CD4-positive, alpha-beta memory T cell (primary cell): ENCODE measurements around the gene UFM1. TPM values are rescaled to one million over a fixed set of nuclear protein-coding genes. Genes with fewer than 3 reads are reported as not detected.

Experiments
- CTCF ChIA-PET: fragments of 350-600 bp; sonication (Branson Sonifier 250); formaldehyde crosslinking; loops from one replicate; lab custom pipeline; 2021; ENCODE audit warnings: inconsistent platforms; ENCODE audit not compliant: partially characterized antibody; lab: Charles Lee
- POLR2A ChIA-PET: fragments of 350-600 bp; sonication (Branson Sonifier 250); formaldehyde crosslinking; loops from one replicate; lab custom pipeline; 2021; ENCODE audit not compliant: partially characterized antibody; lab: Charles Lee
- DNase-seq, 5 donors: peaks; one replicate each; pipeline versions ENCODE4 v3.0.0 to v3.0.0-alpha.2; 2020 to 2022; ENCODE audit warnings: mixed read lengths in 1 of 5
- H3K27ac ChIP-seq: one replicate; pipeline ENCODE4 v1.7.0; 2013; ENCODE audit warnings: low read depth, low read length
- H3K27me3 ChIP-seq: 2 replicates; pipeline ENCODE4 v1.7.0; 2013; ENCODE audit warnings: mild to moderate bottlenecking, low read length, moderate library complexity; ENCODE audit not compliant: insufficient read depth
- H3K36me3 ChIP-seq: 2 replicates; pipeline ENCODE4 v1.7.0; 2013; ENCODE audit warnings: mild to moderate bottlenecking, low read length, moderate library complexity; ENCODE audit not compliant: insufficient read depth
- H3K4me1 ChIP-seq: 2 replicates; pipeline ENCODE4 v1.7.0; 2013; ENCODE audit warnings: mild to moderate bottlenecking, low read length, moderate library complexity; ENCODE audit not compliant: insufficient read depth
- H3K4me3 ChIP-seq, 2 donors: one replicate each; pipeline ENCODE4 v1.7.0; 2013; ENCODE audit warnings: low read length in 2 of 2, mild to moderate bottlenecking in 1 of 2
- H3K9me3 ChIP-seq, 2 donors: one replicate each; pipeline ENCODE4 v1.7.0; 2013; ENCODE audit warnings: low read length in 2 of 2, control low read depth in 1 of 2; ENCODE audit not compliant: control insufficient read depth in 1 of 2
- H3K27ac Mint-ChIP-seq, 7 donors: one replicate each; pipeline ENCODE4 v1.8.0; 2020 to 2021; ENCODE audit warnings: mixed read lengths in 7 of 7, mild to moderate bottlenecking in 6 of 7, inconsistent platforms in 3 of 7, moderate library complexity in 3 of 7
- H3K27me3 Mint-ChIP-seq, 2 donors: one replicate each; pipeline ENCODE4 v1.8.0; 2020 to 2021; ENCODE audit warnings: mixed read lengths in 2 of 2
- H3K36me3 Mint-ChIP-seq, 2 donors: one replicate each; pipeline ENCODE4 v1.8.0; 2020 to 2021; ENCODE audit warnings: mixed read lengths in 2 of 2, inconsistent platforms in 1 of 2, mild to moderate bottlenecking in 1 of 2
- H3K4me1 Mint-ChIP-seq, 4 donors: one replicate each; pipeline ENCODE4 v1.8.0; 2020 to 2021; ENCODE audit warnings: mixed read lengths in 4 of 4, mild to moderate bottlenecking in 1 of 4
- H3K4me3 Mint-ChIP-seq, 8 donors: one replicate each; pipeline ENCODE4 v1.8.0; 2020 to 2021; ENCODE audit warnings: mixed read lengths in 8 of 8, mild to moderate bottlenecking in 7 of 8, moderate library complexity in 6 of 8, inconsistent platforms in 3 of 8
- H3K9me3 Mint-ChIP-seq, 8 donors: one replicate each; pipeline ENCODE4 v1.8.0; 2020 to 2021; ENCODE audit warnings: mixed read lengths in 8 of 8, mild to moderate bottlenecking in 5 of 8, inconsistent platforms in 3 of 8, moderate library complexity in 1 of 8
- intact Hi-C: fragments of 100-400 bp; cut with micrococcal nuclease; formaldehyde crosslinking; loops from one replicate; pipeline ENCODE4 v1.15.1; 2023
- polyA plus RNA-seq, 2 donors: library from polyadenylated mRNA; unstranded; fragments of 300-500 nt; fragmentation: Illumina TruSeq; gene quantifications; one replicate each; pipeline ENCODE4 v1.2.3, GENCODE V29; 2021
- total RNA-seq, 2 experiments: library from RNA; stranded (reverse); gene quantifications; one replicate each; pipeline ENCODE4 v1.2.3, GENCODE V29; 2021

Gene UFM1
- total and polyA plus RNA-seq, 4 experiments from 2014 or later: 68.9 to 82.1 (median 75.4) TPM

GRCh38 chr13:38381890-38382289 is 32.2 kb downstream of the UFM1 start:
- H3K9me3 Mint-ChIP-seq: no peaks in the 10 kb centered on the region
- intact Hi-C loops: no loop called here
- no peak overlapping the region for H3K27ac Mint-ChIP-seq
- H3K36me3 Mint-ChIP-seq: no peaks in the 10 kb centered on the region
- no peak overlapping the region for H3K27ac ChIP-seq
- H3K9me3 ChIP-seq: no peaks in the 10 kb centered on the region
- H3K4me1 Mint-ChIP-seq: peaks cover 0 to 1% (median 0%) of the 10 kb centered on the region in 4 donors
- no peak for DNase-seq
- H3K4me3 ChIP-seq: no peak overlapping the region
- ChIA-PET CTCF (no interaction called here), POLR2A (no interaction called here)
- H3K4me1 ChIP-seq: no peaks in the 10 kb centered on the region
- H3K36me3 ChIP-seq: no peaks in the 10 kb centered on the region
- H3K4me3 Mint-ChIP-seq: no peak overlapping the region
- H3K27me3 Mint-ChIP-seq: peaks cover 5 to 7% of the 10 kb centered on the region in 2 donors
- H3K27me3 ChIP-seq: no peaks in the 10 kb centered on the region

GRCh38 chr13:38382946-38383345 is 33.3 kb downstream of the UFM1 start:
- no peak overlapping the region for H3K4me3 ChIP-seq
- CTCF ChIA-PET: no interaction called here

DNA sequence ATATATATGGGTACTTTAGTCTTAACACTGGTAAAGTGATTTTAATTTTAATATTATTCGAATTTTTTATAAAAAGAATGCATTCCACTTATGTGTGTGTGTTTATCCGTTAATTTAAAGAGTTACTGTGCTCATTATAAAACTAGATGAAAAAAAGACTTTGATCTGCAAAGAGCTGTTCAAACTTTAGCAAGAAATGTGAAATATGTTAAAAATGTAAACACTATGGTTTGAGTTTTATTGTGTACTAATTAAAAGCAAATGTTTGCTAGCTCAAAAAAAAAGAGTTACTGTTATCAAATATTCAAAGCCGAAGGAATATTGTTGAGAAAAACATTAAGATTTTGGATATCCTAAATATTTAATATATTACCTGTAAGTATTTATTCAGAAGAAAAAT is 34.5 kb downstream of the UFM1 start:
- H3K27ac ChIP-seq: no peak overlapping the region
- H3K4me1 Mint-ChIP-seq: peaks cover 0 to 1% (median 0%) of the 10 kb centered on the region in 4 donors
- no peak overlapping the region for H3K4me3 ChIP-seq
- H3K27me3 ChIP-seq: no peaks in the 10 kb centered on the region
- ChIA-PET CTCF (no interaction called here), POLR2A (no interaction called here)
- intact Hi-C loops: no loop called here
- no peak overlapping the region for H3K4me3 Mint-ChIP-seq
- no peaks in the 10 kb centered on the region for H3K36me3 ChIP-seq
- no peaks in the 10 kb centered on the region for H3K9me3 ChIP-seq
- no peaks in the 10 kb centered on the region for H3K36me3 Mint-ChIP-seq
- DNase-seq: no peak
- H3K27ac Mint-ChIP-seq: no peak overlapping the region
- no peaks in the 10 kb centered on the region for H3K9me3 Mint-ChIP-seq
- H3K4me1 ChIP-seq: no peaks in the 10 kb centered on the region
- peaks cover 5 to 6% of the 10 kb centered on the region in 2 donors for H3K27me3 Mint-ChIP-seq

More at GRCh38 chr13:38382946-38383345, 33.3 kb downstream of the UFM1 start:
- Mint-ChIP-seq H3K27me3 (peaks cover 5 to 6% of the 10 kb centered on the region in 2 donors), H3K4me1 (peaks cover 0 to 1% (median 0%) of the 10 kb centered on the region in 4 donors), H3K36me3 (no peaks in the 10 kb centered on the region), H3K9me3 (no peaks in the 10 kb centered on the region), H3K27ac (no peak overlapping the region), H3K4me3 (no peak overlapping the region)
- H3K9me3 ChIP-seq: no peaks in the 10 kb centered on the region
- H3K36me3 ChIP-seq: no peaks in the 10 kb centered on the region
- no peaks in the 10 kb centered on the region for H3K27me3 ChIP-seq
- no peak overlapping the region for H3K27ac ChIP-seq
- DNase-seq: no peak
- POLR2A ChIA-PET: no interaction called here
- no peaks in the 10 kb centered on the region for H3K4me1 ChIP-seq
- intact Hi-C loops: no loop called here

DNA sequence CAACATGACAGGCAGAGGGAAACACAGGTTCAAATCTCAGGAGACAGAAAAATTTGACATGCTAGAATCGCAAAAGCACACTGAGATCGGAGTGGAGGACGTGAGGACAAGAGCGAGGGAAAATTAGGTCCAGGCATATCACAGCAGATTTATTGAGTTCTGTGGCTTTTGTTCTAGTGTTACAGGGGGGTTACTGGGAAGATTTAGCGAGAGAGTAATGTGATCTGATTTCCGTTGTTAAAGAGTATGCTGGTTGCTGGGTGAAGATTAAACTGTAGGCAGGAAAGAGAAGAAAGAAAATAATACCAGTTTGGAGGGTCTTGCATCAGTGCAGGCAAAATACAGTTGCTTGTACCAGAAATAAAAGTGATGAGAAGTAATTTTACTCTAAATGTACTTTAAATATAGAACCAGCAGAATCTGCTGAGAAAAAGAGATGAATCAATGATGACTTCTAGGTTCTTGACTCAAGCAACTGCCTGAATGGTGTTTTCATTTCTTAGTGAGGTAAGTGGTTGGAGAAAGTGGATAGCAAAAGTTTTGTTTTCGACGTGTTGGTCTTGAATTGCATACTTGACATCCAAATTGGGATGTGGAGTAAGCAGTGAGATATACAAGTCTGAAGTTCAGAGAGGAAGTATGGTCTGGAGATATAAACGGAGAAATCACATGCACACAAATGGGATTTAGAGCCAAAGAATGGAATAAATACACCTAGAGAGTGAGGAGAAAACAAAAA is 35.7 kb downstream of the UFM1 start:
- CTCF ChIA-PET: no interaction called here
- Mint-ChIP-seq H3K4me3 (no peak overlapping the region), H3K36me3 (no peaks in the 10 kb centered on the region), H3K27ac (no peak overlapping the region), H3K4me1 (peaks cover 0 to 1% (median 0%) of the 10 kb centered on the region in 4 donors), H3K27me3 (peaks cover 5 to 6% of the 10 kb centered on the region in 2 donors), H3K9me3 (peaks cover 0 to 3% (median 0%) of the 10 kb centered on the region in 8 donors)
- Histone ChIP-seq H3K27ac (no peak overlapping the region), H3K4me3 (no peak overlapping the region), H3K4me1 (no peaks in the 10 kb centered on the region), H3K9me3 (no peaks in the 10 kb centered on the region), H3K36me3 (no peaks in the 10 kb centered on the region), H3K27me3 (no peaks in the 10 kb centered on the region)
- DNase-seq: no peak
- POLR2A ChIA-PET: no interaction called here
- intact Hi-C loops: no loop called here

GRCh38 chr13:38386421-38386820 is 36.8 kb downstream of the UFM1 start:
- ChIA-PET CTCF (no interaction called here), POLR2A (no interaction called here)
- Mint-ChIP-seq H3K36me3 (no peaks in the 10 kb centered on the region), H3K9me3 (peaks cover 0 to 8% (median 7%) of the 10 kb centered on the region in 8 donors), H3K27me3 (peaks cover 3% of the 10 kb centered on the region in 2 donors), H3K4me1 (peaks cover 0 to 1% (median 0%) of the 10 kb centered on the region in 4 donors), H3K27ac (no peak overlapping the region), H3K4me3 (no peak overlapping the region)
- Histone ChIP-seq H3K36me3 (no peaks in the 10 kb centered on the region), H3K4me1 (no peaks in the 10 kb centered on the region), H3K27ac (no peak overlapping the region), H3K9me3 (no peaks in the 10 kb centered on the region), H3K4me3 (no peak overlapping the region), H3K27me3 (no peaks in the 10 kb centered on the region)
- DNase-seq: no peak
- intact Hi-C loops: no loop called here

- no peak overlapping the region for H3K4me3 ChIP-seq
- Mint-ChIP-seq H3K27me3 (peaks cover 0 to 6% of the 10 kb centered on the region in 2 donors), H3K36me3 (no peaks in the 10 kb centered on the region), H3K4me1 (peaks cover 0 to under 1% (median 0%) of the 10 kb centered on the region in 4 donors), H3K9me3 (peaks cover 0 to 14% (median 8%) of the 10 kb centered on the region in 8 donors), H3K27ac (no peak overlapping the region), H3K4me3 (no peak overlapping the region)
- H3K4me1 ChIP-seq: no peaks in the 10 kb centered on the region
- H3K36me3 ChIP-seq: no peaks in the 10 kb centered on the region
- CTCF ChIA-PET: no interaction called here
- intact Hi-C loops: no loop called here
- H3K9me3 ChIP-seq: no peaks in the 10 kb centered on the region
- no peak for DNase-seq
- POLR2A ChIA-PET: no interaction called here
- H3K27me3 ChIP-seq: no peaks in the 10 kb centered on the region
- no peak overlapping the region for H3K27ac ChIP-seq
These were observed 41.7 kb downstream of the UFM1 start for GRCh38 chr13:38391341-38391740.

DNA sequence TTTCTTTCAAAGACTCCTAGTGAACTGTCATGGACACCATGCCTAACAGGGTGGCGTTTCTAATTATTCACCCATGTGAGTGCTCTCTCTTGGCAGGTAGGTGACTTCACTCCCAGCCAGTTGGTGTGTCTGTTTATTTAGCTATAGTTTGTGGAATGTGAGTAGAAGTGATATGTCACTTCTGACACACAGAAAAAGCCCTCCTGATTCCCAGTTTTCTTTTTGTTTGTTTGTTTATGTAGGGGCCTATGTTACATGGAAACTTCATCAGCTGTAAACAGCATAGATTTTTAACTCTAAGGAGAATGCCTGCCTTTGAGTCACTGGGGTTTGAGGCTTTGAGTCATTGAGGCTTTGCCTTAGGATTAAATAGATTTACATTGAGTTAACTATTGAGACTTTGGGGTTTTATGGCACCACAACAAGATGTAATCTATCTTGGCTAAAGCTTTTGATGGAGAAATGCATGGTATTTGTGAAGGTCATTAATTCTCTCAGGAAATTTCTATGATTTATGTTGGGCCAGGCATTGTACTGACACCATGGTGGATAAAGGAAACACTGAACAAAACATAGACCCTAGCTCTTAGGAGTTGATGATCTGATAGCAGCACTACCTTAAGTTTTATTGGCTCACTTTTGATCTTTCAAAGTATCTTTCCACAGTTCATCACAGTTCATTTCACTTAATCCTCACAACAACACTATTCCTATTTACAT is 45.3 kb downstream of the UFM1 start:
- H3K27ac ChIP-seq: no peak overlapping the region

More for the DNA sequence above, 45.3 kb downstream of the UFM1 start:
- no peaks in the 10 kb centered on the region for H3K9me3 ChIP-seq
- intact Hi-C loops: no loop called here
- no peaks in the 10 kb centered on the region for H3K27me3 ChIP-seq
- H3K4me1 Mint-ChIP-seq: no peaks in the 10 kb centered on the region
- no peak overlapping the region for H3K27ac Mint-ChIP-seq
- peaks cover 0 to 14% (median 8%) of the 10 kb centered on the region in 8 donors for H3K9me3 Mint-ChIP-seq
- H3K4me1 ChIP-seq: no peaks in the 10 kb centered on the region
- CTCF ChIA-PET: no interaction called here
- no peak overlapping the region for H3K4me3 Mint-ChIP-seq
- H3K36me3 ChIP-seq: no peaks in the 10 kb centered on the region
- POLR2A ChIA-PET: no interaction called here
- H3K4me3 ChIP-seq: no peak overlapping the region
- H3K27me3 Mint-ChIP-seq: peaks cover 4 to 6% of the 10 kb centered on the region in 2 donors
- H3K36me3 Mint-ChIP-seq: no peaks in the 10 kb centered on the region
- DNase-seq: no peak
